Tibial nerve (tissue), 4 donors: ENCODE data around the gene CRABP2.

ENCODE experiments used
- EP300 ChIP-seq, 2 donors: sonication (generic); formaldehyde crosslinking; IDR thresholded peaks; one replicate each; pipeline ENCODE4 v1.6.1; 2017; ENCODE audit warnings: antibody characterized with exemption in 2 of 2, mild to moderate bottlenecking in 1 of 2
- POLR2A ChIP-seq, 2 donors: fragments of 450-650 bp; IDR thresholded peaks; one replicate each; pipeline ENCODE4 v1.6.1; 2017; ENCODE audit warnings: antibody characterized with exemption in 2 of 2, mild to moderate bottlenecking in 2 of 2, moderate library complexity in 2 of 2
- TF ChIP-seq, protein P1 (sequence below), 5 experiments: fragments of 200-600 bp in 3 of 5; fragments of 450-650 bp in 2 of 5; sonication (generic) in 3 of 5; IDR thresholded peaks; one replicate each; pipeline ENCODE4 v1.5.1; 2016 to 2019; ENCODE audit warnings: antibody characterized with exemption in 5 of 5, mild to moderate bottlenecking in 3 of 5, moderate library complexity in 2 of 5

DNA sequence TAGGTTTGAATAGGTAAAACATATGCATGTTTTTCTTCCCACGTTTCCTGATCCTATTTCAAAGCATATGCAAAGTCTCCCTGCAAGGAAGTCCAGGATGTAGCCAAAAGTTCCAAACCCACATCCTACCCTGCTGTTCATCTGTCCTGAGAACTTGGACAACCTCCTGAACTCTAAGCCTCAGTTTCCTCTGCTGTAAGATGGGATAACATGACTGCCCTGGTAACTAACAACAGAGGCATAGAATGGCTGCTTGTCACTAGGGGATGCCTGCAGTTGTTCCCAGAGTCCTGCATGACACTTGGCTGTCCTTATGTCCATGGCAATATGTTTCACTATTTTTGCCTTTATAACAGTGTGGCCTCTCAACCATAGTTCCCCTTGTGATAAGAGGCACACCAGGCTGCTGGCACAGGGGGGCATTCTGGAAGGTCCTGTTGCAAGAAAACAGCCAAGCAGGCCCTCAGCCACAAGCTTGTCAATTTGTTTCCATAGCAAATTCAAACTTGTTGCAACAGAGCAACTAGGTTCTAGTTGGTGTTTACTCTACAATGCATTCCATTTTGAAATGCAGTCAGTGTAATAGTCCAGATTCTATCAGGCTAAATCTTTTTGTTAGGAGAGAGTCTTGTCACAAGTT lies 47.6 kb upstream of the CRABP2 start:
- TF ChIP-seq, protein P1, sequence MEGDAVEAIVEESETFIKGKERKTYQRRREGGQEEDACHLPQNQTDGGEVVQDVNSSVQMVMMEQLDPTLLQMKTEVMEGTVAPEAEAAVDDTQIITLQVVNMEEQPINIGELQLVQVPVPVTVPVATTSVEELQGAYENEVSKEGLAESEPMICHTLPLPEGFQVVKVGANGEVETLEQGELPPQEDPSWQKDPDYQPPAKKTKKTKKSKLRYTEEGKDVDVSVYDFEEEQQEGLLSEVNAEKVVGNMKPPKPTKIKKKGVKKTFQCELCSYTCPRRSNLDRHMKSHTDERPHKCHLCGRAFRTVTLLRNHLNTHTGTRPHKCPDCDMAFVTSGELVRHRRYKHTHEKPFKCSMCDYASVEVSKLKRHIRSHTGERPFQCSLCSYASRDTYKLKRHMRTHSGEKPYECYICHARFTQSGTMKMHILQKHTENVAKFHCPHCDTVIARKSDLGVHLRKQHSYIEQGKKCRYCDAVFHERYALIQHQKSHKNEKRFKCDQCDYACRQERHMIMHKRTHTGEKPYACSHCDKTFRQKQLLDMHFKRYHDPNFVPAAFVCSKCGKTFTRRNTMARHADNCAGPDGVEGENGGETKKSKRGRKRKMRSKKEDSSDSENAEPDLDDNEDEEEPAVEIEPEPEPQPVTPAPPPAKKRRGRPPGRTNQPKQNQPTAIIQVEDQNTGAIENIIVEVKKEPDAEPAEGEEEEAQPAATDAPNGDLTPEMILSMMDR (IDR thresholded peaks at IDR 0.05), result no peak
- TF ChIP-seq EP300 (IDR thresholded peaks at IDR 0.05) (no peak), POLR2A (IDR thresholded peaks at IDR 0.05) (no peak)
